ENCODE data around the gene DISP3.

GRCh38 chr1:11501906-11502485 is 23.0 kb downstream of the DISP3 start:
- TF ChIP-seq, protein P1, sequence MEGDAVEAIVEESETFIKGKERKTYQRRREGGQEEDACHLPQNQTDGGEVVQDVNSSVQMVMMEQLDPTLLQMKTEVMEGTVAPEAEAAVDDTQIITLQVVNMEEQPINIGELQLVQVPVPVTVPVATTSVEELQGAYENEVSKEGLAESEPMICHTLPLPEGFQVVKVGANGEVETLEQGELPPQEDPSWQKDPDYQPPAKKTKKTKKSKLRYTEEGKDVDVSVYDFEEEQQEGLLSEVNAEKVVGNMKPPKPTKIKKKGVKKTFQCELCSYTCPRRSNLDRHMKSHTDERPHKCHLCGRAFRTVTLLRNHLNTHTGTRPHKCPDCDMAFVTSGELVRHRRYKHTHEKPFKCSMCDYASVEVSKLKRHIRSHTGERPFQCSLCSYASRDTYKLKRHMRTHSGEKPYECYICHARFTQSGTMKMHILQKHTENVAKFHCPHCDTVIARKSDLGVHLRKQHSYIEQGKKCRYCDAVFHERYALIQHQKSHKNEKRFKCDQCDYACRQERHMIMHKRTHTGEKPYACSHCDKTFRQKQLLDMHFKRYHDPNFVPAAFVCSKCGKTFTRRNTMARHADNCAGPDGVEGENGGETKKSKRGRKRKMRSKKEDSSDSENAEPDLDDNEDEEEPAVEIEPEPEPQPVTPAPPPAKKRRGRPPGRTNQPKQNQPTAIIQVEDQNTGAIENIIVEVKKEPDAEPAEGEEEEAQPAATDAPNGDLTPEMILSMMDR (IDR thresholded peaks at IDR 0.05 in 8 of 11, conservative IDR thresholded peaks at IDR 0.05 in 3 of 11): no peak
- no peak for TF ChIP-seq POLR2A (IDR thresholded peaks at IDR 0.05)
- TF ChIP-seq POLR2AphosphoS5 (IDR thresholded peaks at IDR 0.05): no peak

All from spleen (tissue), 7 donors.